Endothelial cell (in vitro differentiated cells): Measurements from ENCODE around the gene MARS1. TPM values are rescaled to one million over a fixed set of nuclear protein-coding genes. Genes with fewer than 3 reads are reported as not detected.

ENCODE experiments used
- DNase-seq: peaks from one replicate; pipeline ENCODE4 v3.0.0; 2021; ENCODE audit warnings: low spot score
- H3K27ac Mint-ChIP-seq: one replicate; pipeline ENCODE4 v1.8.0; 2021; ENCODE audit warnings: mixed read lengths, inconsistent platforms; ENCODE audit not compliant: unreplicated experiment
- H3K27me3 Mint-ChIP-seq: one replicate; pipeline ENCODE4 v1.8.0; 2021; ENCODE audit warnings: mild to moderate bottlenecking, moderate library complexity, mixed read lengths, inconsistent platforms; ENCODE audit not compliant: unreplicated experiment
- H3K36me3 Mint-ChIP-seq: one replicate; pipeline ENCODE4 v1.8.0; 2021; ENCODE audit warnings: mild to moderate bottlenecking, low read depth, mixed read lengths, inconsistent platforms; ENCODE audit not compliant: unreplicated experiment
- H3K4me1 Mint-ChIP-seq: one replicate; pipeline ENCODE4 v1.8.0; 2021; ENCODE audit warnings: mild to moderate bottlenecking, mixed read lengths, inconsistent platforms; ENCODE audit not compliant: unreplicated experiment
- H3K4me3 Mint-ChIP-seq: one replicate; pipeline ENCODE4 v1.8.0; 2021; ENCODE audit warnings: mild to moderate bottlenecking, mixed read lengths, inconsistent platforms; ENCODE audit not compliant: unreplicated experiment
- H3K9me3 Mint-ChIP-seq: one replicate; pipeline ENCODE4 v1.8.0; 2021; ENCODE audit warnings: mixed read lengths, inconsistent platforms; ENCODE audit not compliant: unreplicated experiment
- total RNA-seq: library from RNA; stranded (reverse); fragmentation: NEBNext Ultra II Directional; extraction: Animal tissue kit (Norgen Biotek cat#: 25700); gene quantifications from one replicate; pipeline ENCODE4 v1.2.1, GENCODE V29; 2021; ENCODE audit not compliant: unreplicated experiment
- TF ChIP-seq, protein P1 (sequence below): fragments of 200-600 bp; sonication (generic); IDR thresholded peaks from one replicate; pipeline ENCODE4 v1.5.0; 2021; ENCODE audit warnings: antibody characterized with exemption; ENCODE audit not compliant: unreplicated experiment

MARS1 gene
- total RNA-seq, 1 donor from 2014 or later, result 183 TPM

DNA sequence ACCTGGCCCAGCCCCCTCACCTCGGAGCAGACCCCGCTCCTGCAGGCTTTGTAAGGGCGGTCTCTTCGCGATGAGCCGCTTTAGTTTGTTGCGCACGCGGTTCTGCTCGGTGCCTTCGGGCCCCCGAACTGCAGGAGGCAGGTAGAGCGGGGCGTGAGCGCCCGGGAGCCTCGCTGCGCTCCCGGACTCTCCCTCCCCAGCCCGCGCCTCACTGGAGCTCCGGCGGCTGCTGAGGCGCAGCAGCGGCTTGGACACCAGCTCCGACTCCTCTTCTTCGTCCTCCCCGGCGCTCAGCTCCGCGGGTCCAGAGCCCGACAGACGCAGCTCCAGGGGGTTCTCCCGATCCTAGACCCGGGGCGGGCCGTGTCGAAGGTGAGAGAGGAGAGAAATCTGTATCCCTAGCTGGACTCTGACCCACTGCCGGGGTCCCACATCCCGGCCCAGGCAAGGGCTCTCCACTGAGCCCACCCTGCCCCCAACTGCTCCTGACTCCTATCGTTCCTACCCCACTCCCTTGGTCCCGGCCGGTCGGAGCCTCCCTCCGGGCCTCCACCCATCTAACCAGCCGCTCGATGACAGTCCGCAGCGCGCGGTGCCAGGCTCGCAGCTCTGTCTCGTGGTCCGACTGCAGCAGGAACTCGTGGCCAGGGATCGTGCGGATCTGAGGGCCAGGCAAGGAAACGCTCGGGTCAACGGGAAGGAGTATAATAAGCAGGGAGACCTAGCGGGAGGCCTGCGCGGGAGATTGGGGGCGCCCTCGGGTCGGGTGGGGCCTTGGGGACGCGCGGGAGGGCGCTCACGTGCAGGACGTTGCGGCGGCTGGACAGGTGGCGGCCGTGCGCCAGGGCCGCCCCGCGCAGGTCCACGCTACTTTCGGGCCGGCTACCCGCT is 12.4 kb upstream of the MARS1 start:
- Mint-ChIP-seq H3K27ac (no peak overlapping the region), H3K36me3 (peaks cover 33% of the 10 kb centered on the region), H3K4me1 (peaks cover 50% of the 10 kb centered on the region), H3K27me3 (peaks cover 26% of the 10 kb centered on the region), H3K4me3 (peak overlapping the region; percentile 90), H3K9me3 (no peaks in the 10 kb centered on the region)
- DNase-seq, result peak; percentile 55
- TF ChIP-seq, protein P1, sequence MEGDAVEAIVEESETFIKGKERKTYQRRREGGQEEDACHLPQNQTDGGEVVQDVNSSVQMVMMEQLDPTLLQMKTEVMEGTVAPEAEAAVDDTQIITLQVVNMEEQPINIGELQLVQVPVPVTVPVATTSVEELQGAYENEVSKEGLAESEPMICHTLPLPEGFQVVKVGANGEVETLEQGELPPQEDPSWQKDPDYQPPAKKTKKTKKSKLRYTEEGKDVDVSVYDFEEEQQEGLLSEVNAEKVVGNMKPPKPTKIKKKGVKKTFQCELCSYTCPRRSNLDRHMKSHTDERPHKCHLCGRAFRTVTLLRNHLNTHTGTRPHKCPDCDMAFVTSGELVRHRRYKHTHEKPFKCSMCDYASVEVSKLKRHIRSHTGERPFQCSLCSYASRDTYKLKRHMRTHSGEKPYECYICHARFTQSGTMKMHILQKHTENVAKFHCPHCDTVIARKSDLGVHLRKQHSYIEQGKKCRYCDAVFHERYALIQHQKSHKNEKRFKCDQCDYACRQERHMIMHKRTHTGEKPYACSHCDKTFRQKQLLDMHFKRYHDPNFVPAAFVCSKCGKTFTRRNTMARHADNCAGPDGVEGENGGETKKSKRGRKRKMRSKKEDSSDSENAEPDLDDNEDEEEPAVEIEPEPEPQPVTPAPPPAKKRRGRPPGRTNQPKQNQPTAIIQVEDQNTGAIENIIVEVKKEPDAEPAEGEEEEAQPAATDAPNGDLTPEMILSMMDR, result no peak

DNA sequence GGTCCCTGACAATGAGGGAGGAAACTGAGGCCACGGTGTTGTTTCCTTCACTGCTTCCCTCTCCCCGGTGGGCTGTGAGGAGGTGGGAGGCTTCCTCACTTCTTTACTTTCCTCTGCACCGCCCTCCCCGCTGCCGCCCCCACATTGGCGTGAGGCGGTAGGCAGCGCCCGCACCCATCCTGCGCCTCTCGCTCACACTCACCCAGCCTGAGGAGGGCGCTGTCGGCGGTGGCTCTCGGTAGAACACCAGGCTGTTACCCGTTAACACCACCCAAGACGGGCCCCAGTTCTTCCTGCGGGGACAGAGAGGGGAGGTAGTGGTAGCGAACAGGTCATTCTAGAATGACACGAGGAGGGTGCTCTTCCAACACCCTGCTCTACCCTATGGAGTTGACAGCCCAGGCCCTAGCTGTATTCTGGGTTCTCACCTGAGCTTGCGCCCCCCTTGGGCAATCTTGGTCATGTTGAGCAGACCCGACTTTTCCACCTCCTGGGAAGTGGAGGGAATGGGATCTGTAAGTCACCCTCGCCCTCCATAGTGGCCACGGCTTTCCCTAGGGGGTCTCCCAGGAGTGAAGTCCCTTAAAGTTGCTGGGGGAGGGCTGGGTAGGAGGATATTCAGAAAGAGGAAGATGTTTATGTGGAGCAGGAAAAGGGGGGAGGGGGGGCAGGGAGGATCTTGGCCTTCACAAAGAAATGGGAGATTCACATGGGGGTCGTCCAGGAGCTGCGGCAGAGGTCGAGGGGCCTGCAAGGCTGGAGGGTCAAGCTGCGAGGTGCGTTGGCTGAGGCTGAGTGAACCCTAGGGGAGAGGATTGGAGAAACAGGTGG is 11.5 kb upstream of the MARS1 start:
- Mint-ChIP-seq H3K4me3 (peak overlapping the region; percentile 91), H3K27ac (peak overlapping the region; percentile 91), H3K36me3 (peaks cover 33% of the 10 kb centered on the region), H3K4me1 (peaks cover 55% of the 10 kb centered on the region), H3K27me3 (peaks cover 26% of the 10 kb centered on the region), H3K9me3 (no peaks in the 10 kb centered on the region)
- TF ChIP-seq, protein P1, result peak; percentile 37
- DNase-seq, result peak; percentile 63

DNA sequence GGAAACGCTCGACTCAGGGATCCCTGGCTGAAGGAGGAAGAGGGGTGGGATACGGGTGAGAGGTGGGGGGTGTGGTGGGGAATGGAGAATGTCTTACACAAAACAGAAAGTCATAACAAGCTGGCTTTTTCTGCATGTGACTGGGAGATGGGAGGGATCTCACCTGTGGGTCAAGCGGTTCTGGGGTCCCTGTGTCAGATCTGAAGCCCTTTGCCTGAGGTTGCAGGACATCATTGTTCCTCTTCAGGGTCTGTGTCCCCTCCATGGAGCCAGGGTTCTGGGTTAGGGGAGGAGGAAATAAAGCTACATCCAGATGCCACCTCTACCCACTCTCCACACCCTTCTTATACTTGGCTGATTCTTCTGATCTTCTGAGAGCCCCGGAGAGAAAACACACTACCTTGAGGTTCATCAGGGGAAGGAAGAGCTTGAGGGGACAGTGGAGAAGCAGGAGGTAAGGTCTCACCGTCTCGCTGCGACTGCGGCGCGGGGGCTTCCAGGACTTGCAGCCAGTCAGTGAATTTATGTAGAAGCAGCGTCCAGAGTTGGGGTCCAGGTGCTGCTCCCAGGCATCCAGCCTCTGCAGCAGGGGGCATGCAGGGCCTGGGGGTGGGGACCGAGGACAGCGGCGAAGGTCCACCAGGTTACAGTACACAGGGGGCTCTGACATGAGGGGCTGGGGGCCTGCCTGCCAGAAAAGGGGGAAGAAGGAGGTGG is 10.7 kb upstream of the MARS1 start:
- no peak for DNase-seq
- Mint-ChIP-seq H3K4me1 (peaks cover 61% of the 10 kb centered on the region), H3K9me3 (no peaks in the 10 kb centered on the region), H3K27me3 (peaks cover 30% of the 10 kb centered on the region), H3K36me3 (peaks cover 33% of the 10 kb centered on the region), H3K27ac (peak overlapping the region; percentile 91), H3K4me3 (peak overlapping the region; percentile 91)
- TF ChIP-seq, protein P1, result no peak

DNA sequence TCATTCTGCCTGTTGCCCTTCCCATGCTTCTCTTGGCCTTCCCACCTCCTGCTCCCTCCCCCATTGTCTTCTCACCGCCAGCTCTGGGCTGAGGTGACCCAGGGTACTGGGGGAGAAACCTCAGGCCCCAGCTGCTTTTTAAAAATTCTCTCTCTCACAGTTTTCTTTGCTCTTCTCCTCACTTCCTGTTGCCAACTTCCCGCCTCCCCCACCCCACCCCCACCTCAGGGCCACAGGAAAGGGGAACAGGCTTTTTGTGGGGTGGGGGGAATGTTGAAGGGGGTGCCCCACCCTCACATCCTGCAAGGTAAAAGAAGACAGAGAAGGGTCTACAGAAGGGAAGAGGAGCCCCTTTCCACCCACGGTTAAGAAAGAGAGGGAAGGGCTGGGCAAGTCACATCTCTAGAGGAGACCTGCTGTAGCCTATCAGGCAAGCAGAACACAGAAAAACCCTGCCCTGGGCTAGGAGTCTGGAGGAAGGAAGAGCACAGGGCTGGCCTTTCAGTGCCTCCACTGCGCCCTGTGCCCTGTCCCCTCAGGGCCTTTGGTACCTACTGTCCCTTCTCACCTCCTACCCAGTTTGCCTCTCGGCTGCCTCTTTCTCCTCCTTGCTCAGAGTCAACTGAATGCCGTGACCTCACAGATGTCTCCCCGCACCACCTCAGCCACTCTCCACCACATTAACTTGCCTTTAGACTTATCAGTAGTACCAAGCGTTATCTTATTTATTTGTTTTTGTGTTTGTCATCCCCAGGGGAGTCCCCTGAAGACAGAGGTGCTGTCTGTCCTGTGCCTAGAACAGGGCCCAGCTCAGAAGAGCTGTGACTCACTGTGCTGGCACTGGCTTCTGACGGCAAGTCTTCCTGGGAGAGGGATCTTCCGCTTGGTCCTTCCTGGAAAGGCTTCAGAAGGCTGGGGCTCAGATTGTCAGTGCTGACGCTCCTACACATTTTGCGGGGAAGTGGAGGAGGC is 9.9 kb upstream of the MARS1 start:
- H3K4me1 Mint-ChIP-seq, result peaks cover 61% of the 10 kb centered on the region
- no peaks in the 10 kb centered on the region for H3K9me3 Mint-ChIP-seq
- no peak for DNase-seq
- TF ChIP-seq, protein P1, result no peak
- peaks cover 28% of the 10 kb centered on the region for H3K27me3 Mint-ChIP-seq
- peak overlapping the region; percentile 91 for H3K27ac Mint-ChIP-seq
- peaks cover 29% of the 10 kb centered on the region for H3K36me3 Mint-ChIP-seq
- H3K4me3 Mint-ChIP-seq, result peak overlapping the region; percentile 91
